Stimulated activated CD4-positive, alpha-beta T cell treated with anti-CD3 and anti-CD28 coated beads, Interleukin-1b, Interleukin-23, amount 100 ng/mL, for 48 hours (primary cell): Measurements from ENCODE around the gene LRMDA.

ENCODE experiments used
- DNase-seq: peaks from one replicate; pipeline ENCODE4 v3.0.0-alpha.2; 2020

Gene LRMDA

DNA sequence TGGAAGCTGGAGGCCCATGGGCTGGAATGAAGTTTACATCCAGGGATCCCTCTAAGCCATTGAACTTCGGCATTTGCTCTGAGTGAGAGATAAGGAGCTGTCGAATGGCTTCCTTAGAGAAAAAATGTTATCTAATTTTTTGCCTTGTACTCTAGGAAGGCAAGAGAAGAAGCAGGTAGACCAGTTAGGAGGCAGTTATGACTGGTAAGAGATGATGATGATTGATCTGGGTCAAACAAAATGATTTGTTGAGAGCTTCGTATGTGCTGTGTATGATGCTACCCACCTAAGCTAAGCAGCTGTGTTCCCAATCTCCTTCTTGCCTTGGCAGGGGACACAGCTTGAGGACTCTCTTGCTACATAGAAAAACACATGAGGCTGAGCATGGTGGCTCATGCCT, 370.2 kb downstream of the LRMDA start:
- DNase-seq, result no peak

DNA sequence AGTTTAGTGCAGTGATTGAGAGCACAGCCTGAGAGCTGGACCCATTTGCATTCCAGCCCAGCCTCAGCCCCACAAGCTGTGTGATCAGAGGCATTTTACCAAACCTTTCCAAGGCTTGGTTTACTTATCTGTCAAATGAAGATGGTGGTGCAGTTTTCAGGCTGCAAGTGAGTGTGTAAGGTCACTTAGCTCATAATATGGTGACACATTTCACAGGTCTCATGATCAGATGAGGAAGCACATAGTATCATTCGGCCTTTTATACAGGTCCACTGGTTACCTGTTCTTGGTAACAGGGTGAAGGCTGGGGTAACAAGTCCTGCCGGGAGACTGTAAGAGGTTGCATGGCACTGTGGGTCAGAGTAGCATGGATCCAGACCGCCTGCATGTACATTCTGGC, 371.7 kb downstream of the LRMDA start:
- DNase-seq, result no peak

DNA sequence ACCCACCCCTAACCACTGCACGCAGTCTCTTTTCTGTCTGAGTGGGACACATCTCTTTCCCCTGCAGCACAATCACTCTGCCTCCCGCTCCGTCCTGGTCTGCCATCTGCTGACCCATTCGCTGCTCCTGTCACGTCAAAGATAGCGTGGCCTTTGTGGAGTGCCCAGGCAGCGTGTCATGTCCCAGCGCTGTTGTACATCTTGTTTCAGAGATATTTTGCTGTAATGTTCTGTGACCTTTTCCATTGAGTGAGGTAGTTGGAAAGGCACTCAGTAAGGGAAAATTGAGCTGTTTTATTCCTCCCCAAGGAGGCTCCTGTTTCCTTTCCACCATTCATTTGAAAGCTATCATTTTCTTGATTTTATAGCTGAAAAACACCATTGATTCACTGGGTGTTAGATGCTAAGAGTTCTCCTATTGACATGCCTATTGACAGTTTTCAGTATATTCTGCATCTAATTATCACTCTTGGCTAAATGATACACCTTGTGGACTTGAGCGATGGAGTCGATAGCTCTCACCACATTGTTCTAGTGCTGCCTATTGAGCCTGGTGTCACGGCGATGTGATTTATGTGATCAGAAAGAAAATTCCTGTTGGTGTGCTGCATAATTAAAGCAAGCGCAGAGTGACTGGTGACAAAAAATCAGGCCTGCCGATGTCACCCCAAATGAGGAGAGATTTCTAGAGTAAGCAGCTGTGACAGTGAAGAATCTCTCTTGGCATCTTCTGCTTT, 372.6 kb downstream of the LRMDA start:
- DNase-seq, result no peak

DNA sequence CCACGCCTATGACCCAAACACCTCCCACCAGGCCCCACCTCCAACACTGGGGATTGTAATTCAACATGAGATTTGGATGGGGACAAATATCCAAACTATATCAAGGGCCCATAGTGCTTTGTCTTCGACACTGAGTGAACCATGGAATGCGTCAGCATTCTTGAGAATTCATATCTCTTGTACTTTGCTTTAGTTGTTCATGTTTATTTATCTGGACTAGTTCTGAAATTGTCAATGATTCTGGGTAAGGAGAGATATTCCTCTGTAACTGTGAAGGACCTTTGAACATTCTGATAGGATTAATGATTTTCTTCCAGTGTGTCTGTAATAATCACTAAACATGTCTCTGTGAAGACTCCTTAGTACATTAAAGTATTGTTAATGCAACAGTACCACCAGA, 374.8 kb downstream of the LRMDA start:
- DNase-seq, result no peak

DNA sequence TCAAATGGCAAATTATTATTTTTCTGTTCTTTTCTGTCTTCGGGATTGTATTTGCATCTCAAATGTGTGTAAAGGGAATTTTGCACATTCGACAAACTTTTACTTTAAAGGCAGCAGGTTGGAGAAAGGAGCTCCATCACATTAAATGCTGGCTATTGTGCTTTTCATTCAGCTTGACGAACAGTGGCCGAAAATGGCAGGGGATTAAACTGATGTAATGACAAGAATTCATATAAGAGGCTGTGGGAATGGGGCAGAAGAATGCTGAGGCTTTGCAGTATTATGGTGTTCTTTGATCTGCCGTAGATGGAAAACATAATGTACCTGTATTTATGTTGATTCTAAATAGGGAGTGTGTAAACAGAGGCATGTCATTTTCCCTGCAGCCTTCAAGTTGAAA, 376.0 kb downstream of the LRMDA start:
- DNase-seq, result no peak

DNA sequence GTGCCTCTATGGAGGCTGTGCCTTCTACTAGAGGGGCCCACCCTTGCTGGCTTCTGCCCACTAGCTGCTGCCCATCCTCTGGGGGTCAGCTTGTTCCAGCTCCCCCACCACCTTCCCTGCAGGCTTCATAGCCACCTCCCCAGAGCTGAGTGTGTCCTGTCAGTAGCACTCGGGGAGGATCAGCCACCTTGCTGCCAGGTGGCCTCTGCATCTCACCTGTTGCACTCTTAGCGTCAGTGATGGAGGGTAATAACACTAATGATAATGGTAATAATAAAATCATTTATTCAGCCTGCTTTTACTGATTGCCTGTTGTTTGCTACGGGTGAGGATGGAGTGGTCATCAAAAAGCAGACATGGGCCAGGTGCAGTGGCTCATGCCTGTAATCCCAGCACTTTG, 377.6 kb downstream of the LRMDA start:
- no peak for DNase-seq

DNA sequence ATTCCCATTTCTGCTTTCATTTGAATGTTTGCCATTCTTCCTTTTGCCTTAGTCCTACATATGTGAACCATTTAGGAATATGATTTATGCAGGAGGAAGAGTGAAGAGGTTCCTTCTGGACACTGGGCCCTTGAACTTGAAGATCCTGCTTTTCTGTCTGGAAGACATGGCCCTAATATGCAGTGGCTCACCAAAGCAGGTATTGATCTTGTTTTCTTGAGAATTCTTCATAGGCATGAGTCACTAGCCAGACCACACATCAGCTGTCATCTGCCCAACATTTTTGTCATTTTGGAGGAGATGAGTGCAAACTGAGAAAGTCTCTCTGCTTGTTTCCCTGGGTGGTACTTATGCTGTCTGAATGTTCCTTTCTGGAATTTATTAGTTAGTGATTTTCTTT, 382.6 kb downstream of the LRMDA start:
- no peak for DNase-seq

DNA sequence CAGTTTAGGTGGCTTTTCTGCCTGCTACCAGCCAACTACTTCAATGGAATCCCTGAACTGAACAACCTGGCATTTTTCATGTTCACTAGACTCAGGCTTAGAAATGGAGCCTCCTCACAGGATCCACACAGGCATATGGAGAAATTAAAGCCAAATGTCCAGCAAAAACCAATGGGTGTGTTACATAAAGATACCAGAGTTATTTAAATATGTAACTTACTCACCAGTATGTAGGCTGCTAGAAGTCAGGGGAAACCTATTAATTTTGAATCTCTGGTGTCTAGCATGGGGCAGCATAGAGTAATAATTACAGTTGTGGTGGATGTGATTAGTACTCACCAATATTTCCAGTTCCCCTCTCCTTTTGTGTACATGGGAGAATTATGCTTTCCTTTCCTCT, 383.6 kb downstream of the LRMDA start:
- DNase-seq, result no peak

DNA sequence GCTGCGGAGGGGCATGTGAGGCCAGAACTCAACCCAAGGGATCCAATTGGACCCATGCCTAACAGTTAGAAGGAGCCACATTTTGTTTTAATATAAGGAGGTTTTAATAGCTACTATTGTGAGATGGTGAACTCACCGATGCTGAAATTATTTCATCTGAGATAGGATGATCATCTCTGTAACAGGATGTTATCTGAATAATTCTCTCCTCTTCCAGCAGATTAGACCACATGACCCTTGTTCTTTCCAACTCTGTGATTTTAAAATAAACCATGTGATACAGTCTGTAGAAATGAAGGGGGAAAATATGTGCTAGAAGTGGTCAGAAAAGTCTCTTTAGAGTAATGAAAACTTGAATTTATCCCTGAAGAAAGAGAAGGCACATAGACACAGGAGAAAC, 385.8 kb downstream of the LRMDA start:
- no peak for DNase-seq

DNA sequence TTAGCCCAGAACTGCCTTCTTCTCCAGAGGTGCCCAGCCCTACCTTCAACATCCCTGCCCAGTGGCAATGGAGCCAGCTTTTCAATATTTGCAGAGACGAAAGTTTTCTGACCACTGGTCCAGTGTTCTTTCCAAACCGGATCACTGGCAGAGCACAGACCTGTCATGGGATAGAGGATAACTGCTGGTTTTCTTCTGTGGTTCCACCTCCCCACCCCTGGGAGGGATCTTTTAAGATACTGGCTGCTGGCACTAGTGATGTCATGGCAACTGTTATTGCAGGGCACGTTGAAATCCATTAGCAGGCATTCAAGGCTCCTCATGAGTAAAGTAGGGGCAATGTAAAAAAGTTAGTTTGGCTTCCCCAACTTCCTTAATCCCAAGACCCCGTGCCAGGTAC, 387.1 kb downstream of the LRMDA start:
- no peak for DNase-seq

DNA sequence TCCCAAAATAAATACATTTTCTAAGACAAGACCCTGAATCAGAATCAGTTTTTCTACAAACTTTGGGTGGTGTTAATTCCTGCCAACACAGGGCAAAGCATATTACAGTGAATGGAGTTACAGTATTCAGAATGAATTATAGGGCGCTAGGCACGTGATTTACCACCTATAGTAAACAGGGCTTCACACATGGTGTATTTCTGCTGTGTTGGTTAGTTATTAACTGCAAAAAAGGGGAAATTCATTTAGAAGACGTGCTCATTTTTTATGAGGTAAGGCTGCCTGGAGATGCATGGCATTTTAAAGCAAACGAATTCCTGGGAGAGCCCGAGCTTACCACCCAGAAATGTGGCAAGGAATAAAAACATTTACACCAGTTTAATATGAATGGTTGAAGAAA, 393.8 kb downstream of the LRMDA start:
- no peak for DNase-seq

DNA sequence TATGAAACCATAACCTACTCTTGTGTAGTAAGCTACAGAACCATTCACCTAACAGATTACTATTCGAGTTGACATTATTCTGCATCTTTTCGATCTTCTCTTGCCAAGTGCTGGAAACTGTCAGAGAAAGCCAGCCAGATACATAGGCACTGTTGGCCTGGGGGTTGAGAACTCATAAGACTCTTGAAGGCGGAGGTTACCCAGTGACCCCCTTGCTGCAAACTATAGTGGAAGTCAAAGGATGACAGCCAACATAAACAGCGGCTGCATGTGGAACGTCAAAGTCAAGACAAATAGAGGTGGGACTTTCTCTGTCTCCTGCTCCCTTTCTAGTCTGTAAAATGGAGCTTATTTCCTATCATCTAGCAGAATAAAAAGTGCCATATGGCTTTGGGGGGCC, 394.2 kb downstream of the LRMDA start:
- no peak for DNase-seq

DNA sequence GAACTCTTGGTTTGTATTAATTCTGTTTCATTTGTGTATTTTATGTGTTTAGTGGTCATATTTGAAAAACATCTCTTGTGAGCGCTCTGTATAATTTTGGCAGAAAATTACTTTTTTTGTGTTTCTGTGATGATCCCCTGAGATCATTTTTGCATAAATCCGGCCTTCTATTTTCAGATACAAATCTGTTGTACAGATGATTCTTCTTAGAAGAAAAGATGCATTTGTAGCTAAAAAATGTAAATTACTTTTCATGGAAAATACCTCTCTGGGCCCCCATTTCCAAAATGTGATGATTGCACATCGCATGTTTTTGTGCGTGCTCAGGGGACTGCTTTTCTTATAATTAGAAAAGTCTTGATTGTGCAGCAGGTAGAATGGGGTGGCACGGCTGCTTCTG, 395.4 kb downstream of the LRMDA start:
- no peak for DNase-seq

DNA sequence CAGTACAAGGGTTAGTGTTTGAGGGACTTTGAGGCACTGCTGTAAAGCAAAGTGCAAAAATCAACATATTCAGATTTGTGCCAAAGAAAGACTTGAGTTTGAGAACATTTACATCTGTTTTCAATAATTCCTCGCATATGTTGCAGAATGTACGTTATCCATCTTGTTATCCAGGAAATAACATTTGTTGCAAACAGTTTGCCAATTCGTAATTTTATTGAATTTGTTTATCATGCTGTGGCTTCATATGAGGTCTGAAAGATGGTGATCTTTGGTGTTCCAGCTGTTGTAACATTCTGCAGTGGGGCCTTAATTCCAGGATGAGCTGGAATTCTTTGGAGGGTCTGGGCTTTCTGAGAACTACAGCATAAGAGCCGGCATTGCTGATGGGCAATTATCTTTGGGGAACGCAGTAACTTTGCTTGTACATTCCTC, 396.2 kb downstream of the LRMDA start:
- no peak for DNase-seq

DNA sequence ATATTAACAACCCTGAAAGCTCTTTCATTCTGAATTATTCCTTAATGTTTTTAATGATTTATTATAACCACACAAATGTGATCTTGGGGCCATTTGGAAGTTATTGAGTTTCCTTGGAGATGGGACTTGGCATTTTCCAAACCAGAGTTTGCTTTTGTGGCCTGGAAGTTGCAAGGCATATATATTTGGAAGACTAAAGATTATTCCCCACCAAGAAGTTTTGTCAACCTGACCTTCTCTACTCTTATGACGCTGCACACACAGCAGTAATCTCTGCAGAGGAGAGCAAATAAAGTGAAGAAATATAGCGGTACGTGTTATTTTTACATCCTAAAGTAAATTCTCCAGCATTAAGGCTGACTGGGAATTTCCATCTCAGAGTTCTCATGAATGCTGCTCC, 397.0 kb downstream of the LRMDA start:
- no peak for DNase-seq

DNA sequence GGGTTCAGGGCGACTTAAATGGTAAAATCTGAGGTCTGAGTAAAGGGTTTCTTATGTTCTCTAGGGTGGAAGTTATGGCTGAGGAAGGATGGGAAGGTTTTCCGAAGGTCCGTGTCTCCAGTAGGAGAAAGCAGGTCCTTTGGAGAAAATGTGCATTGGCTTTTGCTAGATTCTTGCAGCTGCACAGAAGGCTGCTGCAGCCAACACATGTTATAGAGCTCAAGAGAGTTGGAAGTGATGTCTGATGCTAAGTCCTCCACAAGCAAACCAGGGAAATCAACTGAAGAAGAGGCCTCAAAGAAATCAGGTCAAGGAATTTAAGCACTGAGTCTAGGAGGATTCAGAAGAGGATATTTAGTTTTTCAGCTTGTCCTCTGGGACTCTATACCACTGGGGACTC, 404.6 kb downstream of the LRMDA start:
- no peak for DNase-seq

DNA sequence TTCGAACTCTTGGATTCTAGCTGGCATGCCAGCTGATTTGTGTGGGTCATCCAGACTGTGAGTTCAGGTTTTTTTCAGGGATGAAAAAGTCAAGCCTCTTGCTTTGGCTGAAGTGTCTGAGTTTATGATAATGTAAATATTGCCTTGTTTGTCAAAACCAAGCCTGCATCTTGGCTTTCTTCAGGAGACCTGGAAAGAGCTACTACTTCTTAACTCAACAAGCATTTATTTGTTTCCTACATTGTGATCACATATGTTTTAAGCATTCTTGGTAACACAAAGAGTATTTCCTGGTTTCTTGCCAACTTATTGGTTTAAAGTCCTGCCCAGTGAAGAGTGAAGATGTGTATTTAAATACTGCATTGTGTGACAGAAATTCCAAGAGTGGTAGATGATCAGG, 407.1 kb downstream of the LRMDA start:
- no peak for DNase-seq

DNA sequence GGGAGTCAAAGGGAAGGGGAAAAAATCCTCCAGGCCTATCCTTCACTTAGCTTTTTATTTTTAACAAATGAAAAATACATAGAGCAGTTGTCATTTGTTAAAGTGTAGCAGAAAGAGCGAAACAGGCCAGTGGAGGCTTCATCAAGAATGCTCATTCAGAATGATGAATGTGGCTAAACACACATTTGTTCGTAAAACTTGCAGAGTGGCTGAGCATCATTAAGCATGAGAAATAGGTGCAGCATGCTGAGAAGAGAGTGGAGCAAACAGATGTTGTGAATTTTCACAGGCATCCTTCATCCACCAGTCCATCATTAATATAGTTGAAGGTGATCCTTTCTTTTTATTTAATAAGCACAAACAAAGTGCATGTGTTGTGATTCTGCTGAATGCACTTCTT, 407.6 kb downstream of the LRMDA start:
- no peak for DNase-seq

DNA sequence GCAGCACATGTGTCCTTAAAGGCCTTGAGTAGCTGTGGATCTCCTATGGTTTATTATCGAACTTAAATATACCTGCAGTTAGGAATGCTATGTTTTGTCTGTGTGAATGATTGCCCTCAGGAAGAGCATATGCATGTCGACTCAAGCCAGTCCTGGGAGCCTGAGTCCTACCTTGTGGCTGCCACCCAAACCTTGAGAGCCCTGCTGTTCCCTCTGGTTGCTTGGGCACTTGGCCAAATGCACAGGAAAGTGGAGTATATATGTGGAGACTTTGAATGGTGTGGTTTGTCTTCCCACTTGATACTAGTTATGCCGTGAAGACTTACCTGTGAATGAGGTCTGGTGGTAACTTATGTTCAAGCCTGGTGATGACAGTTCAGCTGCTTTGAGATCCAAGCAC, 409.8 kb downstream of the LRMDA start:
- DNase-seq, result no peak

DNA sequence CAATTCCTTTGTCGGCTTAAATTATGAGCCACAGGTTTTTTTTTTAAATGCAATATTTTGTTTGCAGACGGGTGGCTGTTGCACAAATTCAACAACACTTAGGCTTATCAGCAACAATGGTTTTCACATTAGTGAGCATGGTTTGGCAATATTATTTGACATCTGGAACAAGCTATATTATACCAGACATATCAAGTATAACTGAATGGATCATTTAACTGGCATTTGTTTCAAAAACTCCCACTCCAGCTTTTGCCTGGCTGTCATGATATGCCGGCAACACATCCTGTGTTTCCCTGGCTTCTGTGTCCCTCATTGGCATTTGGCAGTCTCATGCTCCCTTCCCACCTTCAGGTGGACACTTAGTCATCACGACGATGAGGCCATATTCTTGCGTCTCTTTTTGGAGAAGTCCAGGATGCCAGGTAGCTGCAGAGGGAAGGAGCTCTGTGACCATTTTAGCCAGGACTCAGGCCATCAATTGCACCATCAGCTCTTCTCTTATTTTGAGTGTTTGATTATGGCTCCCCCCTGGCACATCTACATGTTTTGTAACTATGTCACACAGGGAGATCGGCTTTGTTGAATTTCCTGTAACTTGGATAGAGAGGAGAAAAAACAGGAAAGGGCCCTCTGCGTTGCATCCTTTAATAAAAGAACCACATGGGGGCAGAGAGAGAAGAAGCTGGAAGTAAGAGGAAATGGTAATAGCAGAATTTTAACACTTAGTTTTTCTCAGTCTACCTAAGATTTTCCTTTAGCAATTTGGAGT, 413.9 kb downstream of the LRMDA start:
- no peak for DNase-seq

DNA sequence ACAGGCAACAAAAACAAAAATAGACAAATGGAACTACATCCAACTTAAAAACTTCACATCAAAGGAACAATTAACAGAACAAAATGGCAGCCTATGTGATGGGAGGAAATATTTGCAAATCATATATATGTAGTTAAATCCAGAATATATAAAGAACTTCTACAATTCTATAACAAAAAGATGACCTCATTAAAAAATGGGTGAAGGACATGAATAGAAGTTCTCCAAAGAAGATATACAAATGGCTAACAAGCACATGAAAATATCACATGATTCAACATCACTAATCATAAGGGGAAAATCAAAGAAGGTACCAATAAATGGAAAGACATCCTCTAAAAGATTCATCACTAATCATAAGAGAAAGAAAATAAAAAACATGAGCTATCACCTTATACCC, 416.1 kb downstream of the LRMDA start:
- DNase-seq, result no peak

DNA sequence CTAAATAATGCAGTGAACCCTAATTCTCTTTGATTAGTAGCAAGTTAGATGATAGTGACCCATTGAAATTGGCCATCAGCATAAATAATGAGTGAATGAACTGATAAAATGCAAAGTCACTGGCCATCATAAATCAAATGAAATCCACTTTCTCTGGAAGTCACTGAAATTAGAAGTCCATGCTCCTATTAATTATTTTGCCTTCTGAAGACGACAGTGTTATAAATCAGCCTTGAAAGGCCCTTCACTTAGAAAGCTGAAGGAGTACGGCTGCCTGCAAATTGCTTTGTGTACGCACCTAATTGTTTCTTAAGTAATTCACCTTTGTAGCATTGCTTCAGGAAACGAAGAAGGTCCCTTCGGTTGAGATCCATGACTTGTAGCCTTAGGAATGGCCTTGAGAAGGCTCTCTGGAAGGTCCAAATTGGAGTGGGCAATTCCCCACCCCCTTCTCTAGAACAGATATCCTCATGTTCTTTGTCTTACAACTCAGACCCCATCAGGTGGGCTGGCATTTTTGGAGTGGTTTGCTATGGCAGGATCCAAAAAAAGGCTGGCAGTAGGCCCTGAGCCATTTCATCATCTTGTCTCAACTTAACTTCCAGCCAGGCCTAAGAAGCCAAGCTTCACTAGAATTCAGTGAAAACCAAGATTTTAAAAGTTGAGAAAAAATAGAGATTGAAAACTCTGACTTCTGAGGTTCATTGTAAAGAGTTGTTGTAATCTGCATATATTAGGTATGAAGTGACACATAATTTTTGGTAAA, 420.3 kb downstream of the LRMDA start:
- no peak for DNase-seq

DNA sequence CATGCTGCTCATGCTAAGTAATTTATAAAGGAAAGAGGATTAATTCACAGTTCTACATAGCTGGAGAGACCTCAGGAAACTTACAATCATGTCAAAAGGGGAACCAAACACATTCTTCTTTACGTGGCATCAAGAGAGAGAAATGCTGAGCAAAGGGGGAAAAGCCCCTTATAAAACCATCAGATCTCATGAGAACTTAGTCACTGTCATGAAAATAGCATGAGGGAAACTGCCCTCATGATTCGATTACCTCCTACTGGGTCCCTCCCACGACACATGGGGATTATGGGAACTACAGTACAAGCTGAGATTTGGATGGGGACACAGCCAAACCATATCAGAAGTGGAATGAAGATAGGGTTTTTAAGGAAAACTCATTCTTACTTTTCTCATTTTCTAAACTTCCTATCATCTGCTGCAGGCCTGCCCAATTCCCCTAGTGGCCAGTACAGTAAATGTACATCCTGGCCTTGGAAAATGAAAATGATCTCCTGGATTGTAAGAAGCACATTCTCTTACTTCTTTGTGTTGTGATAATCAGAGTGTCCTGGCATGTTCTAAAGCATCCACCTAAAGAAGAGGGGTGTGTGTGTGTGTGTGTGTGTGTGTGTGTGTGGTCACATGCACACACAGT, 421.5 kb downstream of the LRMDA start:
- no peak for DNase-seq
